GM12878 (cell line): Measurements from ENCODE around the gene WDR74. TPM values are rescaled to one million over a fixed set of nuclear protein-coding genes. Genes with fewer than 3 reads are reported as not detected.

Experiments
- ATAC-seq: fragments of 200-7000 bp; cut with Tn5 transposase; 3 replicates; pipeline ENCODE4 v1.9.1; 2020; ENCODE audit warnings: mild to moderate bottlenecking, moderate library complexity
- BruUV-seq: library from RNA; stranded (reverse); fragments of 400-500 nt; replicated peaks from 2 replicates; lab custom pipeline; 2021; lab: Mats Ljungman, UMichigan
- CTCF ChIA-PET: fragments of 300-600 bp; sonication (Branson Sonifier 250); formaldehyde crosslinking; extraction: SDS; loops from one replicate; lab custom pipeline; 2021; ENCODE audit warnings: inconsistent platforms; lab: Yijun Ruan, JAX
- POLR2A ChIA-PET: fragments of 350-600 bp; formaldehyde crosslinking; extraction: SDS; loops from one replicate; lab custom pipeline; 2021; ENCODE audit warnings: inconsistent platforms; lab: Charles Lee
- RAD21 ChIA-PET: fragments of 300-600 bp; sonication (Branson Sonifier 250); formaldehyde crosslinking; loops from one replicate; lab custom pipeline; 2023; ENCODE audit warnings: antibody characterized with exemption; ENCODE audit not compliant: unreplicated experiment; lab: Charles Lee
- SMC1A ChIA-PET: fragments of 300-600 bp; sonication (Branson Sonifier 250); formaldehyde crosslinking; loops from one replicate; lab custom pipeline; 2023; ENCODE audit not compliant: unreplicated experiment, uncharacterized antibody; lab: Charles Lee
- DNase-seq: peaks from one replicate; pipeline ENCODE4 v3.0.0-alpha.2; 2011; ENCODE audit warnings: low read depth, low spot score
- FAIRE-seq: peaks from 3 replicates; lab custom pipeline; 2011; peaks lifted over from hg19 to GRCh38; lab: Jason Lieb, UNC
- H2AFZ ChIP-seq: 2 replicates; pipeline ENCODE4 v1.6.0; 2011; ENCODE audit warnings: low read depth, low read length, control low read depth; ENCODE audit not compliant: control insufficient read depth
- H3K27ac ChIP-seq: 2 replicates; pipeline ENCODE4 v1.5.1; 2011; ENCODE audit warnings: control low read depth; ENCODE audit not compliant: control insufficient read depth, insufficient read depth
- H3K27me3 ChIP-seq, 2 experiments: replicated peaks in 1 of 2; 2 replicates each; pipeline versions ENCODE4 v1.6.0 to v1.6.1; 2011; ENCODE audit warnings: low read length in 1 of 2; ENCODE audit not compliant: control insufficient read depth in 2 of 2, insufficient read depth in 2 of 2
- H3K36me3 ChIP-seq, 2 experiments: 2 replicates each; pipeline ENCODE4 v1.5.1; 2011; ENCODE audit warnings: low read length in 1 of 2; ENCODE audit not compliant: control insufficient read depth in 2 of 2, insufficient read depth in 2 of 2
- H3K4me1 ChIP-seq: 2 replicates; pipeline ENCODE4 v1.6.1; 2011; ENCODE audit warnings: mild to moderate bottlenecking, low read length, moderate library complexity, mixed read lengths; ENCODE audit not compliant: control insufficient read depth, insufficient read depth
- H3K4me2 ChIP-seq: 2 replicates; pipeline ENCODE4 v1.6.0; 2011; ENCODE audit warnings: control low read depth; ENCODE audit not compliant: control insufficient read depth, insufficient read depth
- H3K4me3 ChIP-seq: fragments of 200-600 bp; sonication (generic); 2 replicates; pipeline ENCODE4 v1.5.1; 2016
- H3K79me2 ChIP-seq: 2 replicates; pipeline ENCODE4 v1.6.0; 2011; ENCODE audit warnings: low read length; ENCODE audit not compliant: control insufficient read depth, insufficient read depth
- H3K9ac ChIP-seq: 2 replicates; pipeline ENCODE4 v1.8.0; 2011; ENCODE audit warnings: low read length, control low read depth, mixed read lengths; ENCODE audit not compliant: control insufficient read depth, insufficient read depth
- H3K9me3 ChIP-seq: replicated peaks from 3 replicates; pipeline ENCODE4 v1.5.1; 2011; ENCODE audit warnings: mild to moderate bottlenecking, low read length; ENCODE audit not compliant: control insufficient read depth, insufficient read depth
- H4K20me1 ChIP-seq: 2 replicates; pipeline ENCODE4 v1.6.0; 2011; ENCODE audit not compliant: control insufficient read depth, insufficient read depth
- CEBPB ChIP-seq, 2 experiments: fragments of 150-350 bp in 1 of 2; IDR thresholded peaks; 2 replicates each; pipeline ENCODE4 v1.6.1; 2012 to 2014; ENCODE audit warnings: low read depth in 2 of 2, low read length in 2 of 2, borderline replicate concordance in 1 of 2, inconsistent platforms in 1 of 2
- CHD1 ChIP-seq: IDR thresholded peaks from 2 replicates; pipeline ENCODE4 v1.6.1; 2012; ENCODE audit warnings: low read depth, low read length, improper control_type of control experiment
- CREM ChIP-seq: IDR thresholded peaks from 2 replicates; pipeline ENCODE4 v1.6.1; 2014; ENCODE audit warnings: antibody characterized with exemption, low read depth
- FOXM1 ChIP-seq: IDR thresholded peaks from 2 replicates; pipeline ENCODE4 v1.6.1; 2012; ENCODE audit warnings: low read depth, mild to moderate bottlenecking, inconsistent platforms, low read length, moderate library complexity
- HDAC6 ChIP-seq: fragments of 200-600 bp; sonication (generic); IDR thresholded peaks from one replicate; pipeline ENCODE4 v1.8.0; 2017; ENCODE audit warnings: antibody characterized with exemption; ENCODE audit not compliant: unreplicated experiment
- MTA3 ChIP-seq: IDR thresholded peaks from 2 replicates; pipeline ENCODE4 v1.6.1; 2012; ENCODE audit warnings: low read length, inconsistent platforms, borderline replicate concordance
- NFIC ChIP-seq: IDR thresholded peaks from 2 replicates; pipeline ENCODE4 v1.6.1; 2012; ENCODE audit warnings: low read depth, mild to moderate bottlenecking, inconsistent platforms, low read length, moderate library complexity
- PML ChIP-seq: IDR thresholded peaks from 2 replicates; pipeline ENCODE4 v1.6.1; 2012; ENCODE audit warnings: low read length, inconsistent platforms
- POLR2A ChIP-seq: IDR thresholded peaks from 2 replicates; pipeline ENCODE4 v1.6.1; 2011; ENCODE audit warnings: low read depth, mild to moderate bottlenecking, low read length
- POLR2AphosphoS2 ChIP-seq: IDR thresholded peaks from 2 replicates; pipeline ENCODE4 v1.6.1; 2011; ENCODE audit warnings: low read depth, mild to moderate bottlenecking, low read length, improper control_type of control experiment, moderate library complexity
- POLR2AphosphoS5 ChIP-seq: IDR thresholded peaks from 2 replicates; pipeline ENCODE4 v1.6.1; 2011; ENCODE audit warnings: mild to moderate bottlenecking, low read length, inconsistent platforms
- RUNX3 ChIP-seq: IDR thresholded peaks from 2 replicates; pipeline ENCODE4 v1.6.1; 2012; ENCODE audit warnings: low read length, inconsistent platforms
- SMAD5 ChIP-seq: IDR thresholded peaks from 2 replicates; pipeline ENCODE4 v1.6.1; 2016; ENCODE audit warnings: antibody characterized with exemption, low read depth
- SPI1 ChIP-seq: IDR thresholded peaks from 2 replicates; pipeline ENCODE4 v1.6.1; 2011; ENCODE audit warnings: low read depth, mild to moderate bottlenecking, low read length, moderate library complexity, borderline replicate concordance; ENCODE audit not compliant: insufficient read depth
- ZBED1 ChIP-seq: IDR thresholded peaks from 2 replicates; pipeline ENCODE4 v1.6.1; 2016; ENCODE audit warnings: borderline replicate concordance
- ZNF274 ChIP-seq: IDR thresholded peaks from one replicate; pipeline ENCODE4 v1.8.0; 2011; ENCODE audit not compliant: insufficient read length, insufficient read depth
- WGBS: methylation state at CpG from one replicate; pipeline ENCODE4 v1.1.6; 2016; ENCODE audit warnings: low lambda C conversion rate; ENCODE audit not compliant: insufficient replicate concordance, insufficient coverage; ENCODE audit errors: missing lambda C conversion rate; 5-methylcytosine and 5-hydroxymethylcytosine counted together
- in situ Hi-C: fragments of 300-500 bp; cut with MboI; formaldehyde crosslinking; loops from 9 replicates; pipeline ENCODE4 v1.14.3; 2018; ENCODE audit warnings: mixed read lengths
- intact Hi-C: fragments of 100-400 bp; cut with micrococcal nuclease; formaldehyde crosslinking; loops from one replicate; pipeline ENCODE4 v1.14.2; 2022; ENCODE audit not compliant: unreplicated experiment
- polyA plus RNA-seq, 11 experiments: library from polyadenylated mRNA; depleted of rRNA in 4 of 11; unstranded in 6 of 11; stranded (reverse) in 5 of 11; fragments of >200 nt; fragmentation: Nextera tagmentation in 4 of 11; fragmentation: Illumina TruSeq in 1 of 11; extraction: Ambion mirVana in 4 of 11; extraction: Trizol in 1 of 11; gene quantifications; 1 replicate in 1 of 11; 2 replicates in 10 of 11; pipeline versions ENCODE4 v1.2.1 to v1.2.3, GENCODE V29; 2011 to 2016; ENCODE audit warnings: inconsistent platforms in 2 of 11, missing spikeins in 2 of 11, low read depth in 1 of 11
- total RNA-seq, 4 experiments: library from RNA; depleted of rRNA in 3 of 4; stranded (reverse); fragments of >200 nt in 3 of 4; fragmentation: Illumina TruSeq in 1 of 4; extraction: Trizol in 1 of 4; gene quantifications; 2 replicates each; pipeline versions ENCODE4 v1.2.1 to v1.2.3, GENCODE V29; 2013 to 2021
- TF ChIP-seq, protein P1 (sequence below): IDR thresholded peaks from 2 replicates; pipeline ENCODE4 v1.6.1; 2011; ENCODE audit warnings: borderline replicate concordance, low read depth, mild to moderate bottlenecking, moderate library complexity, low read length; ENCODE audit not compliant: insufficient read depth, poor library complexity, severe bottlenecking

Gene WDR74
- total and polyA plus RNA-seq, 10 of the 15 experiments (the other 5 are each of a cell fraction or from before 2014, with no cell fraction given) = 18.2 to 103 (median 60.7) TPM

DNA sequence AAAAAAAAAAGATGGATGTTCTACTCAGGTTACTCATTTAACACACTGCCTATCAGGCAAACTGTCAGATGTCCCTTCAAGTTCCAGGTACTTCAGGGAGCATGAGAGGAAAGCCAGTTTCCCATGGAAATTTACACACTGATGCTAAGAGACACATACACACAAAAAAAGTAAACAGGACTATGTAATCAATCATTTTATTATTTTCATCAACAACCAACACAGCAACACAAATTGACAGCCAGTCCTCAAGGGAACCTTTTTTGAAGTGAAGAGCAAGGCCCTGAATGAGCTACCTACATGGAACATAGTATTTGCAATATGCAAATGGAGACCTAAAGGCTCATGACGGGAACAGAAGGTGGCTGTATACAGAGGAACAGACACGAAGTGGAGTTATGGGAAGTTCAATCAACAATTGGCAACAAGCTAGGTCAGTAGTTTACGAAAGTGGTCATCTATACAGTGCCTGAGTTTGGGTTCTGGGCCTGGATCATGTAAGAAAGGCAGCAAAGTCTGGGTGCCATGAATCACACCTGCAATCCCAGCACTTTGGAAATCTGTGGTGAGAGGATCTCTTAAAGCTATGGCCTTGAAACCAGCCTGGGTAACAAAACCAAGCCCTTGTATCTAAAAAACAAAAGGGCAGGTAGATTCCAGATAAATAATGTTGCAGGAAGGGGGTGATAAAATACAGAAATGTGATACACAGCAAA is 12.6 kb upstream of the WDR74 start (continued):
- TF ChIP-seq HDAC6 = no peak
- no peak for TF ChIP-seq CHD1
- TF ChIP-seq SMAD5 = no peak; the same call in none of the 2 replicates

DNA sequence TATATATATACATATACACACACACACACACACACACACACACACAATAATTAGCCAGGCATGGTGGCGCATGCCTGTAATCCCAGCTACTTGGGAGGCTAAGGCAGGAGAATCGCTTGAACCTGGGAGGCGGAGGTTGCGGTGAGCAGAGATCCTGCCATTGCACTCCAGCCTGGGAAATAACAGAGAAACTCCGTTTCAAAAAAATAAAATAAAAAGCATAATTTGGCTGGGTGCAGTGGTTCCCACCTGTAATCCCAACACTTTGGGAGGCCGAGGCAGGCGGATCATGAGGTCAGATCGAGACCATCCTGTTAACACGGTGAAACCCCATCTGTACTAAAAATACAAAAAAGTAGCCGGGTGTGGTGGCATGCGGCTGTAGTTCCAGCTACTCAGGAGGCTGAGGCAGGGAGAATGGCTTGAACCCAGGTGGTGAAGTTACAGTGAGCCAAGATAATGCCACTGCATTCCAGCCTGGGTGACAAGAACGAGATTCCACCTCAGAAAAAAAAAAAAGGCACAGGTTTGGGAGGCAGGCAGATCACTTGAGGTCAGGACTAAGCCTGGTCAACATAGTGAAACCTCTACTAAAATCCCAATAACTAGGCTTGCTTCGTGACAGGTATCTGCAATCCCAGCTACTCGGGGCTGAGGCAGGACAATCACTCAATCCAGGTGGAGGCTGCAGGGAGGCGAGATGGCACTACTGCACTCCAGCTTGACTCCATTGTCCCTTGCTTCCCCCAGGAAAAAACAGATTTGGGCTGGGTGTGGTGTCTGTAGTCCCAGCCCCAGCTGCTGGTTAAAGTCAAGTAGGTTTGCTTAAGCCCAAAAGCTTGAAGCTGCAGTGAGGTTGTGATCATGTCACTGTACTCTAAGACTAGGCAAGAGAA is 11.8 kb upstream of the WDR74 start:
- H4K20me1 ChIP-seq = 0 out of 2 replicates have a peak, but pooled peaks cover 3% of the 10 kb centered on the region
- no peak for FAIRE-seq
- H3K4me2 ChIP-seq = peak overlapping the region; percentile 94; the same call in 1 of the 2 replicates
- in situ Hi-C loops = no loop called here
- BruUV-seq = no TSS peak
- H3K4me1 ChIP-seq = peaks cover 17% of the 10 kb centered on the region
- no peak overlapping the region for H3K4me3 ChIP-seq
- CTCF ChIA-PET = interaction anchor here (0.9 to 2.6 kb wide), 8 partner anchors 8 to 65 kb away, joined by 3 to 6 read pairs (median 4); partner anchors contain the start of gene SLC3A2
- peak; percentile 4 for ATAC-seq
- H2AFZ ChIP-seq = no peak overlapping the region
- peak; percentile 88 for TF ChIP-seq PML
- peak; percentile 25; the same call in 1 of the 2 replicates for TF ChIP-seq NFIC
- TF ChIP-seq ZBED1 = peak; percentile 90
- peak; percentile 34; the same call in 1 of the 2 replicates for TF ChIP-seq FOXM1
- no peak for TF ChIP-seq SPI1
- TF ChIP-seq POLR2AphosphoS5 = peak; percentile 66
- peak; percentile 22; the same call in 1 of the 2 replicates for TF ChIP-seq SMAD5
- peak; percentile 66 for TF ChIP-seq POLR2A
- TF ChIP-seq CREM = 0 out of 2 replicates have a peak, but pooled peaks have one; percentile 13
- no peak for TF ChIP-seq ZNF274
- peak; percentile 97 for TF ChIP-seq MTA3
- TF ChIP-seq POLR2AphosphoS2 = peak; percentile 13; the same call in 1 of the 2 replicates
- TF ChIP-seq CEBPB (IDR thresholded peaks at IDR 0.05; ENCODE audit: borderline replicate concordance in 1 of 2, low read depth in 2 of 2, low read length in 2 of 2) = no peak; a peak in 1 of 4 replicates
- TF ChIP-seq RUNX3 = peak; percentile 10; the same call in 1 of the 2 replicates
- TF ChIP-seq, protein P1, sequence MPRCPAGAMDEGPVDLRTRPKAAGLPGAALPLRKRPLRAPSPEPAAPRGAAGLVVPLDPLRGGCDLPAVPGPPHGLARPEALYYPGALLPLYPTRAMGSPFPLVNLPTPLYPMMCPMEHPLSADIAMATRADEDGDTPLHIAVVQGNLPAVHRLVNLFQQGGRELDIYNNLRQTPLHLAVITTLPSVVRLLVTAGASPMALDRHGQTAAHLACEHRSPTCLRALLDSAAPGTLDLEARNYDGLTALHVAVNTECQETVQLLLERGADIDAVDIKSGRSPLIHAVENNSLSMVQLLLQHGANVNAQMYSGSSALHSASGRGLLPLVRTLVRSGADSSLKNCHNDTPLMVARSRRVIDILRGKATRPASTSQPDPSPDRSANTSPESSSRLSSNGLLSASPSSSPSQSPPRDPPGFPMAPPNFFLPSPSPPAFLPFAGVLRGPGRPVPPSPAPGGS = peak; percentile 68
- peaks cover 17 to 32% of the 10 kb centered on the region in 2 experiments for H3K36me3 ChIP-seq
- intact Hi-C loops = no loop called here
- SMC1A ChIA-PET = interaction anchor here (1.0 to 2.1 kb wide), 5 partner anchors 10 to 142 kb away, joined by 3 to 6 read pairs (median 3); partner anchors contain the start of gene SLC3A2
- no peaks in the 10 kb centered on the region for H3K27me3 ChIP-seq
- DNase-seq = no peak
- H3K27ac ChIP-seq = no peak overlapping the region
- WGBS = 23% methylated on average over 15 of the region's 15 CpGs
- H3K9ac ChIP-seq = peak overlapping the region; percentile 5; the same call in 1 of the 2 replicates
- no peaks in the 10 kb centered on the region for H3K9me3 ChIP-seq
- peaks cover 47% of the 10 kb centered on the region for H3K79me2 ChIP-seq
- POLR2A ChIA-PET = interaction anchor here (0.6 to 7.8 kb wide), 9 partner anchors 7 to 97 kb away, joined by 3 to 66 read pairs (median 4); partner anchors contain the start of gene ZBTB3
- RAD21 ChIA-PET = interaction anchor here (1.5 kb wide), 1 partner anchor 10 kb away, joined by 3 read pairs; no protein-coding TSS in a partner anchor
